GM10266 (cell line): ENCODE data around the gene POLG.

Experiments used
- DNase-seq: peaks from one replicate; pipeline ENCODE4 v3.0.0; 2012; ENCODE audit errors: extremely low spot score
- CTCF ChIP-seq: IDR thresholded peaks from 2 replicates; pipeline ENCODE4 v1.5.1; 2012; ENCODE audit warnings: mild to moderate bottlenecking, low read depth; ENCODE audit not compliant: control insufficient read depth, insufficient read depth; ENCODE audit errors: missing control alignments

Gene POLG

GRCh38 chr15:89374086-89374981 lies 39.7 kb upstream of the POLG start:
- no peak for TF ChIP-seq CTCF
- no peak for DNase-seq

- DNase-seq, result peak; percentile 29
- no peak for TF ChIP-seq CTCF
Observed at GRCh38 chr15:89372069-89372935, 37.7 kb upstream of the POLG start.

GRCh38 chr15:89371228-89372044 lies 36.8 kb upstream of the POLG start:
- no peak for TF ChIP-seq CTCF
- DNase-seq, result peak; percentile 35

- no peak for DNase-seq
- no peak for TF ChIP-seq CTCF
Observed at GRCh38 chr15:89370978-89371227, 36.3 kb upstream of the POLG start.

- TF ChIP-seq CTCF, result no peak
- peak; percentile 35 for DNase-seq
Observed at GRCh38 chr15:89370120-89370977, 35.7 kb upstream of the POLG start.

- no peak for TF ChIP-seq CTCF
- peak; percentile 21 for DNase-seq
Observed at GRCh38 chr15:89369341-89369947, 34.8 kb upstream of the POLG start.
